Activated CD8-positive, alpha-beta memory T cell treated with anti-CD3 and anti-CD28 coated beads for 24 hours (primary cell): ENCODE data around the gene GYPA.
"Not testable (repeated sequence)": the region's sequence is repeated elsewhere in the genome, so short reads cannot be mapped to it uniquely, and the experiment has no call there.

Experiments used
- DNase-seq: peaks from one replicate; pipeline ENCODE4 v3.0.0-alpha.2; 2020

The GYPA gene

GRCh38 chr4:144128709-144129320, 11.7 kb downstream of the GYPA start:
- DNase-seq, result not testable (repeated sequence)

- DNase-seq, result not testable (repeated sequence)
Observed at GRCh38 chr4:144125109-144125508, 15.4 kb downstream of the GYPA start.

- not testable (repeated sequence) for DNase-seq
Observed at GRCh38 chr4:144123982-144124635, 16.4 kb downstream of the GYPA start.

GRCh38 chr4:144123269-144123668, 17.2 kb downstream of the GYPA start:
- DNase-seq, result not testable (repeated sequence)

- DNase-seq, result not testable (repeated sequence)
Observed at GRCh38 chr4:144119752-144120151, 20.8 kb downstream of the GYPA start.

- DNase-seq, result no peak
Observed at GRCh38 chr4:144115519-144115918, 25.0 kb downstream of the GYPA start.

DNA sequence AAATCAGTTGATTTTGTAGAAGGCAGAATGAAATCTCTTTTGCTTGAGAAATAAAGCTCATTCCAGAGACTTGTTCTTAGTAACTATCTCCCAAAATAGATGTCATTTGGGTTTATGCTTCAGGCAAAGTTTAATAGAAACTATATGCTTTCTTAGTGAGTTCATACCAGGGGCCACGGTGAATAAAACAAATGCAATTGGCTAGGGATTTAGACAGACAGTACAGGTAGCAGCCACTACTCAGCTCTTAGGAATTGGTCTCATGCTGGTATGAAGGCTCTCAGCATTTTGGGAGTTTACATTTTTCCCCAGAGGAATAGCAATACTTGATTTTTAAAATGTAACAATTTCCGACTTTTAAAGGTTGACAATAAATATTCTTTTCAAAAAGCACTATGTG, 27.0 kb downstream of the GYPA start:
- no peak for DNase-seq

GRCh38 chr4:144104509-144105130, 35.9 kb downstream of the GYPA start:
- DNase-seq, result no peak

GRCh38 chr4:144097776-144098175, 42.7 kb downstream of the GYPA start:
- DNase-seq, result not testable (repeated sequence)

- DNase-seq, result not testable (repeated sequence)
Observed at GRCh38 chr4:144093995-144094394, 46.5 kb downstream of the GYPA start.

GRCh38 chr4:144091181-144091580, 49.3 kb downstream of the GYPA start:
- not testable (repeated sequence) for DNase-seq

GRCh38 chr4:144090744-144091143, 49.8 kb downstream of the GYPA start:
- DNase-seq, result no peak

DNA sequence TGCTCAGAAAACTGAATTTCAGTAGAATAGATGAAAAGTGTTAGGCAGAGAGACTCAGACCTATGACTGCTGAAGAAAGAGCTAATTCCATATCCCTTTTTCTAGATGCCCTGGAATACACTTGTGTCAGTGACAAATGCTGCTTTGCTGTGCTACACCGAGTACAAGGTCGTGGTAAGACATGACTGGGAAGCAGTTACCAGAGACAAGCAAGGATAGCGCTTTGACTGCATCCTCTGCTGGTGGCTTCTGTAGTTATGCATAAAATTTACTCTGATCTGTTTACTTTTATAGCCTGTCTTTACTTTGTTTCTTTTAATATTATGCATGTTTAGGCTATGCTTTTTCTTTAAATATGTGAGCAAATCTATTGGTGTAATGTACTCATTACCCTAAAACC, 58.5 kb downstream of the GYPA start:
- DNase-seq, result not testable (repeated sequence)

DNA sequence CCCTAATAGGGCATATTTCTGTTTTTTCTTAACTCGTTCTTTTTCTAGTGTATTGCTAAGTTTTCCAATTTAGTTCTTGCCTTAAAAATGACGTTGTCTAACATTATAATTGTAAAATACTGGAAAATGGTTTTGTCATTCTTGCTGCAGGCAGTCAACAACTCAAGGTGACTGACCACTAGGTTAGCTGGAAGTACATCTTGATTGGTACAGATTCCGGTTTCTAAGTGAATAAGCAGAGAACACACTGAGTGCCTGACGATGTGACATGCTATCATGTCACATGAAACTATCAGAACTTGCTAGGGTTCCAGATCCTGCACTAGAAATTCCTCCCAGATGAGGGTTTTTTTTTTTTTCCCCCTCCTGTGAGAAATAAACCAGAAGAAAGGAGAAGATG, 60.4 kb downstream of the GYPA start:
- DNase-seq, result not testable (repeated sequence)

DNA sequence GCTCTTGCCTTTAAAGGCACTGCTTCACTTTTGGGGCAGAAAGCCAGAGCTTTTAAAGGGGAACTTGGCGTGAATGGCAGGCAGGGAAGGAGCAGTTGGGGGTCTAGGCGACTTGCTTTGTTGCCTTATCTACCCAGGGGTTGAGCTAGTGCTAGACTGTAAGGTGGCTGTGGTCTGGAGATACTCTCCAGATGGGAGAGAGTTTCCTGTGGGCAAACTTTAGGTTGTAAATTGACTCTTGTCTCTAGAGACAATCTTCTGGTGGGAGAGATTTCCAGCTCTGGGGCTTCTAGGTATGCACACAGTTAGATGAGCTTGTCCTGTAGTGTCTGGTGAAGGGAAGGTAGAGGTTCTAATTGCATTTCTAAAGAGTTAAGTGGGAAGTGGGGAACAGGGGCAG, 61.8 kb downstream of the GYPA start:
- not testable (repeated sequence) for DNase-seq

GRCh38 chr4:144061556-144061955, 79.0 kb downstream of the GYPA start:
- DNase-seq, result not testable (repeated sequence)

GRCh38 chr4:144060234-144060859, 80.2 kb downstream of the GYPA start:
- not testable (repeated sequence) for DNase-seq
